T47D (cell line): ENCODE results near the gene TMEM167A.

Source experiments
- DNase-seq, 2 experiments: peaks; one replicate each; pipeline versions ENCODE4 v3.0.0 to v3.0.0-alpha.2; 2011 to 2012; ENCODE audit warnings: low read depth in 1 of 2, low spot score in 1 of 2
- JUND ChIP-seq: IDR thresholded peaks from 2 replicates; pipeline ENCODE4 v1.6.1; 2012; ENCODE audit warnings: low read depth
- in situ Hi-C: cut with HindIII; loops from 2 replicates; pipeline ENCODE4 v1.10.0; 2016; ENCODE audit warnings: low sequenced_read_pairs, low pct_unique_long_range_greater_than_20kb

TMEM167A gene

DNA sequence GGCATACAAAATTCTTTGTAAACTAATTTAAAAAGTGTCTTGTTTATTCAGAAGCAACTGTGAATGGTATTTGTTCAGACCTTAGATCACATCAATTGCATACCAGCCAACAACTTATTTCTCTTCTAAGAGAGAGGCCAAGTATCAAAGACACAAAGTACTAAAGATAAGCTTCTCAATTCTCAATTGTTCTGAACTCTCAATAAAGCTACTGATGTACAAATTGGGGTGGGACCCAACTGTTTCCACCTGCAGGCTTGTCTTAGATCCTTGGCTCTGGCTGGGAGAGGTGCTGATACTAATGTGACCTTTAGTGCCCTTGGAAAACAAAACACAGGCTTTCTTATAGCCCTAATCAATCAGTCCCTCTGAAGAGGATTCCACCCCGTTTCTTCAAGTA is 22.3 kb upstream of the TMEM167A start:
- no peak for DNase-seq
- TF ChIP-seq JUND: no peak
- in situ Hi-C loops: no loop called here

DNA sequence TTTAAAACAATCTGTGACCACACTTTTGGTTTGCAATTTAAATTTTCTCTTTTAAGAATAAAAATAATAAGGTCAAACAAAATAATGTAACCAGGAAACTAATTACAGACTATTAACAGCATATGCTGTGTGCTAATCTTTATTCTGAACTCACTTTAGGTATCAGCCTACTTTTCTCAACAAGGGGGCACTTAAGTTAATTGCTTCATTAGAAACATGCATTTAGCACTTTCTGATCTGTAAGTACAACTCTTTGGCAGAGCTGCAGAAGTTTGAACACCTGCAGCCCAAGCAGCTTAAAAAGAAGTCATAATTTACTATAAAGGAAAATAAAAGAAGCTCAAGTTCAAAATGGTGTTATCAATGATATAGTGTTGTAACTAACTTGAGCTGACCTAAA is 21.8 kb upstream of the TMEM167A start:
- DNase-seq: no peak
- in situ Hi-C loops: no loop called here
- no peak for TF ChIP-seq JUND

DNA sequence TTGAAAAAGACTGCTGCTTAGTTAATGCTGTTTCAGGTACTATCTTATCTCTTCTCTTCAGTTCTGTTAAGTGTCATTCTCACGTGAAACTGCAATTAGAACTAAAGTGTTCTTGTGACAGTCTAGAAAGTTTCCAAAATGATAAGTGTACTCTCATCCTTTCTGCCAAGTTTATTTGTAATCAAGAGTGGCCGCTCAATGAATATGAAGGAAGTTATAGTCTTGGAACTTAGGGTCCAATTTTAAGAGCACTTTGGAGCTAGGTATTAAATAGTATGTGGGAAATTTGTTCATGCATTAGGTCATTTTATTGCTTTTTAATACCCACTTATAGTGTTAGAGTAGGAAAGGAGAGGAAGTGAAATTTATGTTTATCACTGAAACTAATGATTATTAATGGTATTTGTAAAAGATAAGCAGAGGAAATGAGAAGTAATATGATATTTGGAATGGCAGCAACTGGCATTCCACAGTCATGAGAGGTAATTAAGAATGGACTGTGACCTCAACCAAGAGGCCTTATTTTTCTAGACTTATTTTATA is 20.6 kb upstream of the TMEM167A start:
- in situ Hi-C loops: no loop called here
- DNase-seq: no peak
- no peak for TF ChIP-seq JUND

DNA sequence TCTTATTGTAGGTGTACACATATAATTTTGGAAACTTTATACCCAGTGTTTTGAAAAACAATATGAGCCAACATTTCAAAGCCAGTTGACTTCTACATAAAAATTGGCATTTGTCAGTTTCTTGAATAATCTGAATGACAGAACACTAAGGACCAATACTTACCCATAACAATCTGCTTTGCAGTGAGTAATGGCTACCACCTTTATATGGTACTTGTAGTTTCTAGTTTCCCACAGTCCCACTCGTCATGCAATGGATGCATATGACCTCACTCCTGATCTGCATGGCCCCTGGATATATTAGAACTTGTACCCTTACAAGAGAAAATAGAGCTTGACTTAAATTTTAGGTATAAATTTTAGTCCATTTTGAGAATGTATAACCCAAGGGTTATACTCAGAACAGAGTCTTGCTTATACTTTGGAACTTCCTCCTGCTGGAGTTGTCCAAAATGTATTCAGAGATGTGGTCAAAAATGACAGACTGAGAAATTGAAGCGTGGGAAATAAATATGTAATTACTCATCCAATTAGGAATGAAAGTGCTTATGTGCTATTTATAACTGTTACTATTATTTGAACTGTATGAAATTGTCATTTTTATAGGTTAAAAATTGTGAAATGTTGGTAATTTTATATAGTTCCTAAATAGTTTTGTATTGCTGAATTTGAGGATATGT is 19.6 kb upstream of the TMEM167A start:
- in situ Hi-C loops: no loop called here
- no peak for TF ChIP-seq JUND
- no peak for DNase-seq

DNA sequence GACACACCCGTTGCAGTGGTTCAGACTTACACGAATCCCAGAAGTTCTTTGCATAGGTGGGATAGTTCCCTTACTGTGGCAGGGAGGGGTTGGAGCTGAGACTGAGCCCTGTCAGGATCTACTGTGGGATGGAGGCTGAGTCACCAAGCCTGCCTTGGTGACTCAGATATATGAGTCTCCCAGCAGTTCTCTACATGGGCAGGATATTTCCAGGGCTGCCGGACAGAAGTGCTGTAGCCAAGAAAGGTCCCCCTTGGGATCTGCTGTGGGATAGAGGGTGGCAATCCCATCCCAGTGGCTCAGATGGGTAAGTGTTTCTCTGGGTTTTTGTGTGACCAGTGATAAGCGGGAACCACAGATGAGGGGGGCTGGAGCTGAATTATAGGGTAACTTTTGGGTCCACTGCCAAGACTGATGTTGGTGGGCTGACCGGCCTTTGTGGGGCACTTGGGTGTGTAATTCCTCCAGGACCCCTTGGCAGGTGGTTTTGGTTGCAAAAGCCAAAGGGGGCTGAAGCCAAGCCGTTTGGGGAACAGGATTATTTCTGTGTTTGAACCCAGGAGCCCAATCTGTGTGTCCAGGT is 18.9 kb upstream of the TMEM167A start:
- no peak for TF ChIP-seq JUND
- no peak for DNase-seq
- in situ Hi-C loops: no loop called here

DNA sequence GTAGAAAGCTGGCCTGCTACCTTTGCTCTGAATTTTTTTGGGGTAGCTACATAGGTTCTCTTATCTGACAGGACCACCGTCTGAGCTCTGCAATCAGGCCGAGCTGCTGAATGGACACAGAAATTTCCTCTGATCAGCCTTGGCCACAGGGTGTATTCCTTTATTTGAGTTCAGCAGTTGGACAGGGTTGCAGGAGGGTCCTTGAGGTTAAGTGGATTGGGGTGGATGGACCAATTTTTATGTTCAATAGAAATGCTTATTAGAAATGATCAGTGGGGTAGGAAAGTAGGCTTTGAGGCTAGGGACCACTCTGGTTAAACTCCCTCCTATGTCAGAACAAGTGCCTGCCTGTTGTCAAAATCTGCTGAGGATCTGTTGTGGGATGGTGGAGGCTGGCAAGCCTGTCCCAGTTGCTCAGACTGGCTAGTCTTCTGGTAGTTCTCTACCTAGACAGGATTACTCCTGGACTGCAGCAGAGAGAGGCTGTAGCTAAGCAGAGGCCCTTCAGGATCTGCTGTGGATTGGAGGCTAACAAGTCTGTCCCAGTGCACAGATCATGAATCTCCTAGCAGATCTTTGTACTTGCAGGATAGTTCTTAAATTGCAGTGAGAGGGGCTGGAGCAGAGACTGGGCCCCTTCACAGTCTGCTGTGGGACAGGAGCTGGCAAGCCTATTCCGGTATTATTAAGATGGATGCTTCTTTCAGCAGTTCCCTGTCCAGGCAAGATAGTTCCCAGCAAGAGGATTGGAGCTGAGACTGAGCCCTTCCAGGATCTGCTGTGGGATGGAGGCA is 18.2 kb upstream of the TMEM167A start:
- DNase-seq: no peak
- in situ Hi-C loops: no loop called here
- no peak for TF ChIP-seq JUND

DNA sequence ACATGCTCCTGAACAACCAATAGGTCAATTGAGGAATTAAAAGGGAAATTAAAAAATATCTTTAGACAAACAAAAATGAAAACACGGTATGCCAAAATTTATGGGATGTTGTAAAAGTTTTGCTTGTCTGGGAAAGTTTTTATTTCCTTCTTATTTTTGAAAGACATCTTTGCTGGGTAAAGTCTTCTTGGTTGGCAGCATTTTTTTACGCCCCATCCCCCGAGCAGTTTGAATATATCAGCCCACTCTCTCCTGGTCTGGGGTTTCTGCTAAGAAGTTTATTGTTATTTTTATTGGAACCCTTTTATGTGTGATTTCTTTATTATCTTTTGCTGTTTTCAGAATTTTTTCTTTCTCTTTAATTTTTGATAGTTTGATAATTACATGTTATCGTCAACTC is 16.5 kb upstream of the TMEM167A start:
- in situ Hi-C loops: no loop called here
- no peak for TF ChIP-seq JUND
- no peak for DNase-seq

DNA sequence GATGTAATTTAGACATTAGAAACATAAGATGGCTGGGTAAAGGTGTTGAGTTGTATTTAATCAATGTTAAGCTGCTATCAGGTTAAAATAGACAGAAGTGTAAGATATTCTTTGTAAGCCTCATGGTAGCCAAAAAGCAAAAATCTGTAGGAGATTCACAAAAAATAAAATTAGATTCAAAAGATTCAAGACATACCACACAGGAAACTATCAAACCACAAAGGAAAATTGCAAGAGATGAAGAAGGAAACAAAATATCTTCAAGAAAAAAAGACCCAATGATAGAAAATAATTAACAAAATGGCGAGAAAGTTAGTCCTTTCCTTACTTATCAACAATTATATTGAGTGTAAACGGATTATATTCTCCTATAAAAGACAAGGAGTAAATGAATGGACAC is 15.4 kb upstream of the TMEM167A start:
- DNase-seq: no peak
- TF ChIP-seq JUND: no peak
- in situ Hi-C loops: no loop called here

DNA sequence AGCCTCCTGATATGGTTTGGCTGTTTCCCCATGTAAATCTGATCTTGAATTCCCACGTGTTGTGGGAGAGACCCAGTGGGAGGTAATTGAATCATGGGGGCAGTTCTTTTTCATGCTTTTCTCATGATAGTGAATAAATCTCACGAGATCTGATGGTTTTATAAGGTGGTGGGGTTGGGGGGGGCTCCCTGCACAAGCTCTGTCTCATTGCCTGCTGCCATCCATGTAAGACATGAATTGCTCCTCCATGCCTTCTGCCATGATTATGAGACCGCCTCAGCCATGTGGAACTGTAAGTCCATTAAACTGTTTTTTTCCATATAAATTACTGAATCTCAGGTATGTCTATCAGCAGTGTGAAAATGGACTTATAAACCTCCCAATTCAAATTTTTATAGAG is 13.0 kb upstream of the TMEM167A start:
- in situ Hi-C loops: no loop called here
- no peak for TF ChIP-seq JUND

DNA sequence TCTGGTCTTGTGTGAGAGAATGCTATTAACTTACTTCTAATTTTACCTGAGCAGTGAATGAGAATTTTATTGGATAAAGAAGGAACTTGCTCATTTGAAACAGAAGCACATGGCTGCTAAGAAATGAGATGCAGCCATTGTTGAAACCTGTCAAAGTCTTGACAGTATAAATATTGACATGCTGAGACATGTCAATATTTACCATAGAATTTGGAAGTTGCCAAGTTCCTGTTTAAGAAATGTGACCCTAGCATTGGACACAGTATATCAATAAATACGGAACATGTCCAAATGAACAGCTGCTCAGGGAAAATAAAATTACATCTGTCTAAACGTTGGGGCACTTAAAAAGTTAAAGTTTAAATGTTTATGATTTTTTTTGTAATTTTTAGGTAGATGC is 7.9 kb upstream of the TMEM167A start:
- DNase-seq: peak; percentile 1 to 72
- in situ Hi-C loops: no loop called here
- TF ChIP-seq JUND: no peak

More for the DNA sequence above, 13.0 kb upstream of the TMEM167A start:
- DNase-seq: no peak

DNA sequence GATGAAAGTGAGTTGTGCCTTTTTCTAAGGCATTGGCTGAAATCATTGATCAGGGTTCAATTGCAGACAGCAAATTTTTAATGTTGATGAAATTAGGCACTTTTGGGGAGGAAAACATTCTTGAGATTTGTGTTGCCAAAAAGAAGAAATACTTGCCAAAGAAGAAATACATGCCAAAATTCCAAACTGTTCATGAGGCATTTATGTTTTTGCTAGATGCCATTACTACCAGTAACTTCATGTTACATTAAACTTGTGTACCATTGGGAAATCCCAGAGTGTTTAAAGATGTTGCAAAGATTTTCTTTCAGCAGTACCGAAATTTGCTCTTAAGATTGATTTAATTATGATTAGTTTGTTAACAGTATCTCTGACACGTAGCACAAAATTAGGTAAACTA is 7.1 kb upstream of the TMEM167A start:
- DNase-seq: no peak
- no peak for TF ChIP-seq JUND
- in situ Hi-C loops: no loop called here

DNA sequence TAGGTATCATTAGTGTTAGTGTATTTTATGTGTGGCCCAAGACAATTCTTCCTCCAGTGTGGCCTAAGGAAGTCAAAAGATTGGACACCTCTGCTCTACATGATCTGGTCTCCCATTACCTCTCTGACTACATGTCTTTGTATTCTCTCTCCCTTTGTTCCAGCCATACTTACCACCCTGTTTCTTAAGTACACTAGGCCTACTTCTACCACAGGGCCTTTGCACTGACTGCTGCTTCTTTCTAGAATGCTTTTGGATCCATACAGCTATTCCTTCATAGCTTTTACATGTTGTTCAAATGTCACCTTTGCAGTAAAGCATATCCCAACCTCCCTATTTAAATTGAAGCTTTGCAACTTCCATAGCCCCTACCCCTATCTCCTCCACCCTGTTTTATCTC is 5.6 kb upstream of the TMEM167A start:
- DNase-seq: no peak
- in situ Hi-C loops: no loop called here
- TF ChIP-seq JUND: no peak

DNA sequence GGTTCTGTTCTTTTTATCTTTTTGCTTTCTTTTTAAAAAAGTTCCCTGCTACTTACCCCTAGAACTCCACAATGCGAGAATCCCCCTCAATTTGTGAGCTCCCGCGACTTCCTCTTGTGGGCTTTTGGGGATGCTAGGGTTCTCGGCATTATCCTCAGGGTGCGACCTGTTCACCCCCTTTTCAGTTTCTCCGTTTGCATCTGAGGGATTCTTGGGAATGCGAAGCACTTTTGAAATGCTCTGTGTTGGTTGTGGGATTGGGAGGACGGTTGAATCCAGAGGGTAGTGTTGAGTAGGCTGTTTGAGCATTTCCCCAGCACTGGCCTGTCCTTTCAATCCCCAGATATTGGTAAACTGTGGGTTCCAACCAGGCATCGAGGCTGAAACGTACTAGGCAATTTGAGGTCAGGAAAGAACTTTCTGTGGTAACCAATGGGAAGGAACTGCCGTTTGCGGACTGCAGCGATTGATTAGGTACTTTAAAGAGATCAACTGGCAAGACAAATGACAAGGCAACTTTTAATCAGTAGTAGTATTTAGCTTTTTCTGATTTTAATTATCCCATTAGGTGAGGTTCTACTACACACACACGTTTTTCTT is 568 bp upstream of the TMEM167A start:
- in situ Hi-C loops: no loop called here
- DNase-seq: no peak
- TF ChIP-seq JUND: no peak
